GM21737 (cell line): ENCODE results near the gene SHROOM1.

Experiments used
- ATAC-seq: cut with Tn5 transposase; IDR thresholded peaks from one replicate; pipeline ENCODE4 v1.9.1; 2021; ENCODE audit warnings: mild to moderate bottlenecking, moderate library complexity; ENCODE audit not compliant: unreplicated experiment

Gene SHROOM1

GRCh38 chr5:132853323-132853722 lies 22.9 kb upstream of the SHROOM1 start:
- ATAC-seq = no peak

GRCh38 chr5:132850066-132850465 lies 19.6 kb upstream of the SHROOM1 start:
- no peak for ATAC-seq

DNA sequence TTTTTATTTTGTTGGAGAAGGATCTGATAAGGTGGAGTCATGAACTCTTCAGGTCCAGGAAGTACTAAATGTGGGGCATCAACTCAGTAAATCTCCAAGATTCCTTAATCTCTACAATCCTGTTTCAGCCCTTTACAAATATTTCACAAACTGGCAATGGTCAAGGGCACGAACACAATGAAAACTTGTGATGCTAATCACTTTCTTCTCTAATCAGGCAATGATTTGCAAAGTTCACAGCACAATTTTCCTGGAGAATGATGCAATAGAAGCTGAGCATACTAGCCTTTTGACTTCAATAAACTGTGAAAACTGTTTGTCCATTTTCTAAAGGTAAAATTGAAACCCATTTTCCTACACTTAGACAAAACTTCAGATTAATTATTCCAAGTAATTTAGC lies 18.9 kb upstream of the SHROOM1 start:
- no peak for ATAC-seq

DNA sequence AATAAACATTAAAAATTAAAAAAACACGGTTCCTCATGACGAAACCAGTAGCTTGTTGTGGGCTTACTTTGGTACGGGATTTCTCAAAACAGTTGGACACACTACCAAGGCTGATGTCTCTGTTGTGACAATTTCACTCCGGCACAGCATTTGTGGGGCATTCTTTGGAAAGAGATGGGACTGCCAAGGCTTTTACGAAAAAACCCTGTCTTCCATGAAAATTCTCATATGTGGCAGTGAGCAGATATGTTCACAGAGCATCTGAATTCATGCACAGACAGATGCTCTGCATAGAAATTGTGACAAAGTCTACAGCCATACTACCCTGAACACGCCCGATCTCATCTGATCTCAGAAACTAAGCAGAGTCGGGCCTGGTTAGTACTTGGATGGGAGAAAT lies 17.8 kb upstream of the SHROOM1 start:
- ATAC-seq = no peak

DNA sequence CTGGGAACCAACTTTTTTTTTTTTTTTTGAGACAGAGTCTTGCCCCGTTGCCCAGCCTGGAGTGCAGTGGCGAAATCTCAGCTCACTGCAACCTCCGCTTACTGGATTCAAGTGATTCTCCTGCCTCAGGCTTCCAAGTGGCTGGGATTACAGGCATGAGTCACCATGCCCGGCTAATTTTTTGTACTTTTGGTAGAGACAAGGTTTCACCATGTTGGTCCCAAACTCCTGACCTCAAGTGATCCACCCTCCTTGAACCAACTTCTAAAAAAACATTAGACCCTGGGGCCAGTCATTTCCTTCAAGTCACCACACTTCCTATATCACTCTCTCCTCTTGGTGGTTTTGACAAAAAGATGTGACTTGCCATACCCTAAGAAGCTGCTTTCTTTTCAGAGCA lies 10.9 kb upstream of the SHROOM1 start:
- no peak for ATAC-seq

GRCh38 chr5:132840896-132841295 lies 10.4 kb upstream of the SHROOM1 start:
- ATAC-seq = no peak

GRCh38 chr5:132840313-132840712 lies 9.9 kb upstream of the SHROOM1 start:
- ATAC-seq = no peak

DNA sequence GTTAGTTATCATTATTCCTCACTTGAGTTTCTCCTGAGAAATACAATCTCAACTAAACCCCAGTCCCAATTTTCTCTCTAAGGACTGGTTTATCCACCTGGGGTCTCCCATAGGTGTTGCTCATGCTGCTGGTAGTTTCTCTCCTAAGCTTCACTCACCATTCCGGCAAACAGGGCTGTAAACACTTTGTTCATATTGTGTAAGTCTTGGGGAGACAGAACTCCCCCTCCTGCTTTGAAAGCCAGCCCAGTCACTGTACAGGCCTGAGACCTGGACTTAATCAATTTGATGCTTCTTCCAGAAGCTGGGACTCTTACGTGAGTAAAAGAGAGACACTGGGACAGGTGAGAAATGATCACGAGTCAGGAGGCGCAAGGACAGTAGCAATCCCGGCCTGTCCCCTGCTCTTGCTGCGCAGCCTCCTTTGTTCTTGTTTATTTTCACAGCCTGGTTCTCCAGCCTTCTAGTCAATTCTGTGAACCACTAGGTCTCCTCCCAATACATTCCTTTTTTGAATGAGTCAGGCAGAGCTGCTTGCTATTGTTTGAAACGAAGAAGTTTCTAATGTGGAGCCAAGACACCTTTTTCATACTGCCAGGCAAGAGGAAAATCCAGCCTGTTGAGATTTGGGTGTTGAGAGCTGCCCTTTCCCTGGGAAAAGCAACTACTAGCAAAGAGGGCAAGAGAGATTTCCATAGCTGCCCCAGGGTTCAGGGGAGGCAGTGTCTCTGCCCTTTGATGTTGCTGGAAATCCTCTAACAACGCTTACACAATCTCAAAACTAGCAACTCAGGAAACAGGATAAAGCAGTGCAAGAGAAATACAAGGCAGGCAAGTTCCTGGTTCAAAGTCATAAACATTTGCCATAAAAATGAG lies 9.2 kb upstream of the SHROOM1 start:
- ATAC-seq = no peak

GRCh38 chr5:132838516-132839282 lies 8.3 kb upstream of the SHROOM1 start:
- ATAC-seq = no peak

DNA sequence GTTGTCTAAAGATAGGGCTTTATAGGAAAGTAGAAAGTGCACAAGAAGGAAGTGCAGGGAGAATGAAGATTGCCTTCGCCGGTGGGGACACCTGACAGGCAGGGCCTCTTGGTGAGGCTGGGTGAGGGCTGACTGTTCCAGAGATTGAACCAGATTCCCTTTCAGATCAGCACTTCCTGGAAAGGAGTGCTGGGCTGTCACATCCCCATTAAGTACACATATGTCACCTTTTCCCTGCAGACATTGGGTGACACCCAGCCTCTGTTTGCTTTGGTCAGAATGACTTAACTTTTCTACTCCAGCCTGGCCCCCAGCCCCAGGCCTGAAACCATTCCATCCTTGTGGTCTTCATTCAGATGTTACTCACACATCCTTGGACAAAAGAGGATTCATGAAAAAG lies 7.4 kb upstream of the SHROOM1 start:
- ATAC-seq = no peak

DNA sequence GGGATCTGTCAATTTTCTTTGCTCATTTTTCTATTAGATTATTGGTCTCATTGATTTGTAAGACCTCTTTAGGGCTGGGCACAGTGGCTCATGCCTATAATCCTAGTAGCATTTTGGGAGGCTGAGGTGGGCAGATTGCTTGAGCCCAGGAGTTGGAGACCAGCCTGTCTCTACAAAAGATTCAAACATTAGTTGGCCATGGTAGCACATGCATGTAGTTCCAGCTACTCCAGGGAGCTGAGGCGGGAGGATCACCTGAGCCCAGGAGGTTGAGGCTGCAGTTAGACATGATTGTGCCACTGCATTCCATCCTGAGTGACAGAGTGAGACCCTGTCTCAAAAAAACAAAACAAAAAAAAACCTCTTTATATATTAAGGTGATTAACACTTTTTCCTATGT lies 6.4 kb upstream of the SHROOM1 start:
- no peak for ATAC-seq

- ATAC-seq = no peak
Measured at GRCh38 chr5:132834057-132834456, 3.6 kb upstream of the SHROOM1 start.

GRCh38 chr5:132832612-132833011 lies 2.2 kb upstream of the SHROOM1 start:
- no peak for ATAC-seq

GRCh38 chr5:132831095-132831860 lies 831 bp upstream of the SHROOM1 start:
- ATAC-seq = no peak

GRCh38 chr5:132829742-132830435 lies 558 bp downstream of the SHROOM1 start:
- peak; percentile 67 for ATAC-seq

DNA sequence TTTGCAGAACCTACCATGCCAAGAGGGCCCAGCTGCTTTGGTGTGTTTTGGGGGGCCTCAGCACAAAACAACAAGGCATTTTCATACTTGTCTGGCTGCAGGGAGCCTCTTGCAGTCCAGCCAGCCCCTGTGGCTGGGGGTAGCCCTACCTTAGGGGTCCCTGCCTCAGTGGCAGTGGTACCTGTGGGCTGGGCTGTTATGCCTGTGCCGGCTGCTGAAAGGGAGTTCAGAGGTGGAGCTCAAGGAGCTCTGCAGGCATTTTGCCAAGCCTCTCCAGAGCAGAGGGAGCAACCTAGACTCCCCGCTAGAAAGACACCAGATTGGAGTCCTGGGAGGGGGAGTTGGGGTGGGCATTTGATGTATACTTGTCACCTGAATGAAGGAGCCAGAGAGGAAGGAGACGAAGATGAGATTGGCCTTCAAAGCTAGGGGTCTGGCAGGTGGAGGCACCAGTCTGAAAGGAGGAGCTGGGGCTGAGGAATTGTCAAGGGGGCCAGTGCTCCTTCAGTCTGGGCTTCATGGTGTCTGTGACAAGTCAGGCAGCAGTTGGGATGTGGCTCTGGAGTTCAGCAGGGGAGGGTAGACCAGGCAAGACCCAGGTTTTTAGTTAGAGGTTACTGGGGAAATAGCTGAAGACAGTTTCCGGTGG lies 1.5 kb downstream of the SHROOM1 start:
- no peak for ATAC-seq

- no peak for ATAC-seq
Measured at GRCh38 chr5:132827943-132828673, 2.3 kb downstream of the SHROOM1 start.

DNA sequence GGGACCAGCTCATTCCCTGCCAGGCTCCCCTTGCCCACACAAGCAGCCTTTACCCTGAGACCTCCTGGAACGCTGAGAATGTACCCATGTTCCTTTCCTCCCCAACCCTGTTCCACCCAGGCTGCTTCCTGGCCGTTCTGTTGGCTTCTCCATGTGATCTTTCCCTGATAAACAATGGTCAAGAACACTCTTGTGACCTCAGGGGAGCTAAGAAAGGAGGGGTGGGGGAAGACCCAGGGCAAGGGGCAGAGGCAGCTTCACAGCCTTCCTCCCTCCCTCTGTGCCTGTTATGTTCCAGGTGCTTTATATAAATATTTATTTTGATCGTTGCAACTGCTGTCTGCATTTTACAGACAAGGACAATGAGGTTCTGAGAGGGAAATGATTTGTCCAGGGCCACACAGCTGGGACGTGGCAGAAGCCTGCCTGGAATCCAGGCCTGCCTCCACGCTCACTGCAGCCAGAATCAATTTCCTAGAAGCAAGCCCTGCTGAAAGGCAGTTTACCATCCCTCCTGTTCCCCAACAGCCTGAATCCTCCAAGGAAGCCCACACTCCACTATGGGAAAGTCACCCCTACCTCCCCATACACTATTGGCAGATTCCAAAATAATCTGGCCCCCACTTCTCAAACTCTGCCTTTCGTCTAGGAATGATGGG lies 3.9 kb downstream of the SHROOM1 start:
- no peak for ATAC-seq

DNA sequence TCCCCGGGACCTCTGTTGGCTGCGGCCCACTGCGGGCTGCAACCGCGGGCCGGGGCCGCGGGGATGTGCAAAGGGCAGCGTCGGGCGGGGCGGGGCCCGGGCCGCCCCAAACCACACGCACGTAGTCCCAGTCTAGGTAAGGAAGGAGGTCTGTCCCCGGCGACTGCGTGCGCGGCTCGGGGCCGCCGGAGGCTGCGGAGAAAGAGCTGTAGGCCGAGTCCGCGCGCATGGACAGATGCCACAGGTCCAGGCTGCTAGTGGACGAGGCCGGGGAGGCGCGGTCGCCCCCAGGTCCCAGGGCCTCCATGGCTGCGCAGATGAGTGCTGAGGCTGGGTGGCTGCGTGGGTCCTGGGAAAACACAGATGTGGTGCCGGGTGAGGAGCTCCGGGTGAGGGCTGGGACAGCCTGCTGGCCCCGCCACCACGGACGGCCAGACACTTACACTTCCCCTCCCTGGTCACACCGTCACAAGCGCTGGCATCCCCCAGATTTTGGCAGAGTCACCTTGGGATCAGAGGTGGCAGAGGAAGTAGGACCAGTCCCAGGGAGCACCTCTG lies 4.5 kb downstream of the SHROOM1 start:
- no peak for ATAC-seq
